ENCODE measurements around the gene CD81.

CD81 gene

DNA sequence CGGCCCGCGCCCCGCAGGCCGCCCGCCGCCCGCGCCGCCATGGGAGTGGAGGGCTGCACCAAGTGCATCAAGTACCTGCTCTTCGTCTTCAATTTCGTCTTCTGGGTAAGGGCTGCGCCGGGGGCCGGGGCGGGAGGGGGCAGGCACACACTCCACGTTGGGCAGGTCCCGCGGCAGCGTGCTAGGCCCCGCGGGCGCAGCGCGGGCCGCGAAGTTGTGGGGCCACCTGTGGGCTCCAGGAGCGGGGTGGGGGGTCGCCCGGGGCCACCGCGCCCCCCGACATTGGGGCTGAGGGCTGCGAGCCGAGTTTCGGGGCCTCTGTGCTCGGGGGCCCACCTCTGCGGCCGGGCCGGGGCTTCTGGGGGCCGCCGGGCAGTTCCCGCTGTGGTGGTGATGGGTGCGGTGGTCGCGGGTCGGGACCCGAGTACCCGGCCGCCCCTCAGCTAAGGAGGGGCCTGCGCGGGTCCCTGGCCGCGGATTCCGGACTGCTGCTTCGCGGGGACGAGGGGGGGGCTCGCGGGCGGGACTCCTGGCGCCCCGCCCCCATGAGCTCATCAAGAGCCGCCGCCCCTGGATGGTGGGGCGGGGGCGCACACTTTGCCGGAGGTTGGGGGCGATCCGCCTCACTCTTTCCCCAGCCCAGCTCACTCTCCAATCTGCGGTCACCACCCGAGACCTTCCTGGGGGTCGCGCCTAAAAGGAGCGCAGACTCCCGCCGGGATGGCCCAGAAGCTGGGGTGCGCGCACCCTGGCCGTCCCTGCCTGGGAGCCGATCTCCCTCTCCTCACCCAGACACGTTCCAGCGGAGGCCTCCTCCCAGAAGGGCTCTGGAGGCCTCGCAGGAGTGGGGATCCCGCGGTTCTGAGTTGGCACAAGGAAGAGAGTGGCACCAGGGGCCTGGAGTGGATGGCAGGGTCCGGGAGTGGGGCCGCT is 667 bp downstream of the CD81 start:
- peak; percentile 56 to 57 for DNase-seq

GRCh38 chr11:2378527-2379210 is 1.6 kb downstream of the CD81 start:
- DNase-seq, result no peak

- DNase-seq, result no peak
These were observed 2.5 kb downstream of the CD81 start for GRCh38 chr11:2379466-2380174.

GRCh38 chr11:2380396-2380795 is 3.3 kb downstream of the CD81 start:
- DNase-seq, result no peak

DNA sequence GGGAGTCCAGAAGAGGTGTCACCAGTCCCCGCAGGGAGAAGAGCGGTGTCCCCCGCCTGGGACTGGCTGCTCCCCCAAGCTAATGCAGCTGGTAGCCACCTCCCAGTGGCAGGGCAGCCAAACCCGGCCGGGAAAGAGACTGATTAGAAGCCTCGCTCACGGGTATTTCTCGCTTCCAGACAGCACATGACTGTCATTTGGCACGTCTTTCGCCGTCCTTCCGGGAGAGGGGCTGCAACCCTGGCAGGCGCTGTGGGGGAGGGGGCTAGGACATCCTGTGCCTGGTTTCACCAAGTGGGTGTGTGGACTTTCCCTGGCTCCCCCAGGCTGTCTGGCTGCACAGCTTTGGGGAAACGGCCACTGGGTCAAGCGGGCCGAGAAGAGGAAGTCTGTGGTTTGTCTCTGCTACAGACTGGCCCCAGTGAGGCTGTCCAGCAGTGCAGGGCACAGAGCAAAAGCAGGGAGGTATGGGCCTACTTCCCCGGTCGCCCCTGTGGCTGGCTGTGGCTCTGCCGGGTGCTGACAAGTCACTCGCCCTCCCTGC is 3.8 kb downstream of the CD81 start:
- peak in 1 of 2 donors; percentile 68 for DNase-seq

GRCh38 chr11:2381494-2382128 is 4.5 kb downstream of the CD81 start:
- no peak for DNase-seq

DNA sequence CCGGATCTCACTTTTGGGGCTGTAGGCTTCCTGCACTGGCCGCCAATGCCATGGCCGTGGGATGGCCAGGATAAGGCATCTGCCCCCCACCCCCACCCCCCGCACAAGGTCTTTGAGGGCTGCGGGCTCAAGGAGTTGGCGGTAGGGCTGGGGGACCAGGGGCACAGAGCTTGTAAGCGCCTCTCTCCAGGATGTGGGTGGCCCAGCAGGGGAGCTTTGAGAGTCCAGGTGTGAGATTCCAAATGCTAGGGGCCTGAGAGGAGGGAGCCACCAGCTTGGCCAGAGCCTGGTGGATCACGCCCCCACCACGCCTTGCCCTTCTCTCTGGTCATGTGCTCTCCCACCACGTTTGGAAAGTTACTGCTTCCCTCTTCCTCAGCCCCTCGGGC is 5.0 kb downstream of the CD81 start:
- no peak for DNase-seq

DNA sequence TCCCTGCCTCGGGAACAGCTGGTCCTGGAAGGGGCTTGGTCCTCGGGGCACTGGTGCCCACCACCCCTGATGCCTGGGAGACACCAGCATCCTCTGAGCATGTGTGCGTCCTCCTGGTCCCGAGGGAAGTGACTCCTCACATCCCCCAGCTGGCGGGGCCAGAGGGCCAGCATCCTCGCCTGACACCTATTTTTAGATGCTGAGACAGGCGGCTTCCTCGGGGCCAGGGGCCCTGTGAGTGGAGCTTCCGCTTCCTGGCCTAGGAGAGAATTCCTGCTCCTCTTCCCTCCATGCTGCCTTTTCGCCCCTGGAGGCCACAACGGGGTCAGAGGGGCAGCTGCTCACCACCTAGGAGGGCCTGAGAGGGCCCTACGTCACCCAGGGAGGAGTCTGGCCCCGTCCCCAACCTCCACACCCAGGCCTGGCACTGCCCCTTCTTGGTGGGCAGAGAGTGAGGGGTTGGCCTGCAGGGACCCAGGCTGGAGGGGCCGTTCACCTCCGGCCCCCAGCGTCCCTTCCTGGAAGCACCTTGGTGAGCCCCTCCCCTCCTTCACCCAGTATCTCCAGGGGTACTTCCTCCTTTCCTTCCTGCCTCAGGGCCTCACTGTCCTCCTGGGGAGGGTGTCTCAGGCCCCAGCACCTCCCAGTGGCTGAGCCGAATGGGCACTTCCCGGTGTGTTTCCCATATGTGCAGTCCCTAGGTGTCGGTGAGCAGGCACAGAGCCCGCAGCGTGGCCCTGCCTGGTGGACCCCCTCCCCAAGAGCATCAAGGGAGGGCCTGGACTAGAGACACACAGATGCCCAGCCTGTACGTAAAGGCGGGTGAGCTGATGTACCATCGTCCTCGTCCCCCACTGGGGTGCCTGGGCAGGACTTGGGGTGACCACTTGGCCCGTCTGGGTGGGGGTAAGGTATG is 6.1 kb downstream of the CD81 start:
- DNase-seq, result no peak

DNA sequence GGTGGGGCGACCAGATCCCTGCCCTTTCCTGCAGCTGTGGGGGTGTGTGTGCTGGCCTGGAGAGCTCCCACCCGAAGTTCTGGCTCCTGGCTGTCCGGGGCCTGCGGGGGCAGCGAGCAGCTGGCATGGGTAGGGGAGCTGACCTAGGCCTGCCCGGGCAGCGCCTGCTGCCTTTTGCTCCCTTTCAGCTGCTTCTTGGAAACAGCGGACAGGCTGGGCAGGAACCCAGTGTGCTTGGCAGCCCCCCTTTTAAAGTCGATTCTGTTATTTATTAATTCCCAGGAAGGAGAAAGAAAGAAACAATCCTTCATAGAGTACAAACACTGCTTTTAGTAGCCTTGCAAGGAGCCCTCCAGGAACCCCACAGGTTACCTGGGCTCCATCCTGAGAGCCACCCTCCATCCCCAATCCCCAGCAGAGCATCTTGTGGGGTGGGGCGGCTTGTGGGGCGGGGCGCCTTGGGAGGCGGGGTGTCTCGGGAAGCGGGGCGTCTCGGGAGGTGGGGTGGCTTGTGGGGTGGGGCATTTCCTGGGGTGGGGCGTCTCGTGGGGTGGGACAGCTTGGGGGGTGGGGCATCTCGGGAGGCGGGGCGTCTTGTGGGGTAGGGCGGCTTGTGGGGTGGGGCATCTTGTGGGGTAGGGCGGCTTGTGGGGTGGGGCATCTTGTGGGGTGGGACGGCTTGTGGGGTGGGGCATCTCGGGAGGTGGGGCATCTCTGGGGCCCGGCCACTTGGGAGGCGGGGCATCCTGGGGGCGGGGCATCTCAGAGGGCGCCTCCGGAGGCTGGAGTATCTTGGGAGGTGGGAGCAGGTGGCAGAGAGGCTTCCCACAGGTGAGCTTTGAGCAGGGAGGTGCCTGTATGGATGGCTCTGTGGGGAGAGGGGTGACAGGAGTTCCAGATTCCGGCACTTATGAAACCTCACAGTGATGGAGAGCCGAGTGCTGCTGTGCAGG is 7.0 kb downstream of the CD81 start:
- peak; percentile 71 to 73 for DNase-seq

DNA sequence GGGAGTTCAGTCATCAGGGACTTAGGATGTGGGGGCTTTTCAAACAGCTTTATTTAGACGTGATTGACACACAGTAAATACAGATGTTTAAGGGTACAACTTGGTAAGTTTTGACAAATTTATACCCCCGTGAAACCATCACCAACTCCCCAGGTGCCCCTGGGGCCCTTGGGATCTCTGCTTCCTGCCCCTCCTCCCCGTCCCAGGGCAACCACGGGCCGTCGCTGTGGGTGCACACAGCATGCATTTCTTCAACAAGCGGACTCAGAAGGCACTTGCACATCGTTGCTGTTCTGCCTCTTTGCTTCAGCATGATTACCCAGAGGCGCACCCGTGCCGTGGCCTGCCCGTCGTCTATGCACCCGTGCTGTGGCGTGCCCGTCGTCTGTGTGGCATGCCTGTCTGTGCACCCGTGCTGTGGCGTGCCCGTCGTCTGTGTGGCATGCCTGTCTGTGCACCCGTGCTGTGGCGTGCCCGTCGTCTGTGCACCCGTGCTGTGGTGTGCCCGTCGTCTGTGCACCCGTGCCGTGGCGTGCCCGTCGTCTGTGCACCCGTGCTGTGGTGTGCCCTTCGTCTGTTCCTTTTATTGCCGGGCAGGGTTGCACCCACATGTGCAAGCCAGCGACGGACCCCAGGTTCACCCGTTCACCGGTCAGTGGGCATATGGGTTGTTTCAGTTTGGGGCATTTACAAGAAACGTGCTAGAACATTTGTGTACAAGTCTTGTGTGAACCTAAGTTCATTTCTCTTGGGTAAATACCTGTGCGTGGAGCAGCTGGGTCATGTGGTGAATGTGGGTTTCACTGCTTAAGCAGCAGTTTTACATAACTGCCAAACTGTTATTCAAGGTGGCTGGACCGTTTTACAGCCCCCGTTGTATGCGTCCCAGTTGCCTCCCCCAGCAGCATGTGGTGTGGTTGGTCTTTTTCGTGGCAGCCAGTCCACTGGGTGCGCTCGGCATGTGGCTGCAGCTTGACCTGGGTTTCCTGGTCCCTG is 8.3 kb downstream of the CD81 start:
- peak in 1 of 2 donors; percentile 36 for DNase-seq

DNA sequence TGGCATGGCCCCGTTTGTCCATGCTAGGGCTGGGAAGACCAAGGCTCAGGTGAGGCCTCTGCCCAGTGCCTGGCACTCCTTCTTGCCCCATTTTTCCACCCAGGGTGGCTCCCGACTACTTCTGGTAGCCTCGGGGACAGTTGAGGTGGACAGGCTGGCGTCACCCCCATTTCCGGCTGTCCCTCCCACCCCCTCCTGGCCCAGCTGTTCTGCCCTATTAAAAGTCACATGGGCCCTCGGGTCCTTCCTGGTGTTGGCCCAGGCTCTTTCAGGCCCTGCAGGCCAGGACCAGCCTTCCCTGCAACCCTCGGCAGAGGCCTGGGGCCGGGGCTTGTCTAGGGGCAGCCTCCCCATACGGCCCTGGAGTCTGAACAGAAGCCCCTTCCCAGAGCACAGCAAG is 9.5 kb downstream of the CD81 start:
- no peak for DNase-seq

GRCh38 chr11:2387266-2387987 is 10.3 kb downstream of the CD81 start:
- DNase-seq, result peak; percentile 34 to 54

DNA sequence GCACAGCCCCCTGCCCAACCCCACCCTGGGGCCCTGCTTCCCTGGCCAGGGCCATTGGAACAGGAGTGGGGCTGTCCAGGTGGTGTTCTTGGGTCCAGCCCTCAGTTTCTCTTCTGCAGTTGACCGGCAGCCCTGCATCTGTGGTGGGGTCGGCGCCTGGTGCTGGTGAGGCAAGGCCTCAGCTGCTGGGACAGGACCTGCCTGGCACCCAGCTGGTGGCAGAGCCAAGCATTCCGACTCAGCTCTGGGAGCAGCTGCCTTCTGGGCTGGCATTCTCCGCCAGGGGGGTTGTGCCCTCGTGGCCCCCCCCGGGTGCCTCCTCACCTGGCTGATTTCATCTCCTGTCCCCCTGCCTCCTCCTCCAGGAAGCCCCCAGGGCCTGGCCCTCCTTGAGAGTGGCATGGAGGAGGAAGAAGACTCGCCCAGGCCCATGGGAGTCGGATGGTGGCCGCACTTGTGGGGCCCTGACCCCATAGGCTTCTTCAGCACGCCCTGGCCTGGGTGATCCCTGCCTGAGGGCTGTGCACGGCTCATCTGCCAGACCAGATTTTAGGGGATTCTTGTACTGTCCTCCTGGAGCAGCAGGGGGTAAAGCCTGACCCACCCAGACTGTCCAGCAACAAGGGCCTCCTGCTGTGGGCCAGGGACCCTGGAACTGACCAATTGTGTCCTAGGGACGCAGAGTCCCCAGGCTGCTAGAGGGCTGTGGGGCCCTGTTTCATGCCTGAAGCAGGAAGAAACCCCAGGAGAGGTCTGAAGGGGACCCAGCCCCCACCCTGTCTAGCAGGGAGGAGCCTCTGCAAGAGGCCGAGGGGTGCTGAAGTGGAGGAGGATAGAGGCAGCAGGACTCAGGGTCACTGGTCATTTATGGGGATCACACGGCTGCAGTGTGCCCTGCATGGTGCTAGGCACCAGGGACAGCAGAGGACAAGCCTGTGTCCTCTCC is 11.6 kb downstream of the CD81 start:
- DNase-seq, result no peak

- no peak for DNase-seq
These were observed 12.4 kb downstream of the CD81 start for GRCh38 chr11:2389377-2390026.

DNA sequence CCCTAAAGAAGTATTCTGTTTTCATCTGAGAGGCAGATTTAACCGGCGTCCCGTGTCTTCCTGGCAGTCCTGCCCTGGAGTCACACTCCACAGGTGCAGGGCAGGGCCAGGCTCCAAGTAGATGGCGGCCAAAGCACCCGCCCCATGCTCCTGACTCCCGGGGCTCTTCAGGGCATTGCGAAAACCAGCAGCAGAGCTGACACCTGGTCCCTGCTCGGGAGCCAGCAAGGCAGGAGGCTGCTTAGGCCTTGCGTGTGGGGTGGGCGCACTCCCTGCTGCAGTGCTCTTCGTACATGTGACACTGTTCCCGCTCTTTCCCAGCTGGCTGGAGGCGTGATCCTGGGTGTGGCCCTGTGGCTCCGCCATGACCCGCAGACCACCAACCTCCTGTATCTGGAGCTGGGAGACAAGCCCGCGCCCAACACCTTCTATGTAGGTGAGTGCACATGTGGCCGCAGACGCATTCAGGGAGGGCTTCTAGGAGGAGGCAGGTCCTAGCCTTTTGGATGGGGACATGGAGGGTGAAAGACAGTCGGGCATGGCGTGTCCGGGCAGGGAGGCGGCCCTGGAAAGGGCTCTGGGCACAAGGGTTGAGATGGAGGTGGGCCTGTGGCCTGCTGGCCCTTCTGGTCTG is 13.1 kb downstream of the CD81 start:
- no peak for DNase-seq

DNA sequence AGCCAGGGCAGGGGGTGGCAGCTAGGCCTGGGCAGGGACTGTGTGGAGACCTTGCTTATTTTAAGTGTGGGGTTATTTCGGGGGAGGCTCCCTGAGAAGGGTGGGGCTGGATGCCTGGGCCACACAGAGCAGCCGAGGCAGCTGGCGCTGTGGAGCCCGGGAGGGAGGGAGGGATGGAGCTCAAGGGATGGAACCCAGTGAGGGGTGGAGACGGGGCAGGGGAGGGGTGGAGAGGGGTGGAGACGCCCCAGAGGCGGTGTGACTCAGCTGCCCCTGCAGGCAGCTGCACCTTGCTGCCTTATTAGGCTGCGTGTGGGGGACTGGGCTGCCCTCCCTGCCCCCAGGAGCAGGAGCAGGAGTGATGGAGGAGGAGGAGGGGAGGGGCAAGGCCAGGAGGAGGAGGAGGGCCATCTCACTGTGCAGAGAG is 13.6 kb downstream of the CD81 start:
- DNase-seq, result no peak

All from CD4-positive, alpha-beta T cell treated with Interleukin-1 beta for 1 hour (primary cell).